K562 (cell line): Measurements from ENCODE around the gene DAB1. TPM values are rescaled to one million over a fixed set of nuclear protein-coding genes. Genes with fewer than 3 reads are reported as not detected.

ENCODE experiments used
- CREM ChIP-seq: IDR thresholded peaks from 2 replicates; pipeline ENCODE4 v1.6.1; 2014; ENCODE audit warnings: antibody characterized with exemption, low read depth
- CTCFL ChIP-seq: IDR thresholded peaks from 2 replicates; pipeline ENCODE4 v1.6.1; 2011; ENCODE audit warnings: borderline replicate concordance, low read depth, mild to moderate bottlenecking, moderate library complexity, low read length; ENCODE audit not compliant: insufficient read depth, poor library complexity, severe bottlenecking
- EGR1 ChIP-seq: fragments of 450-650 bp; conservative IDR thresholded peaks from 2 replicates; pipeline ENCODE4 v1.6.1; 2017; ENCODE audit warnings: mild to moderate bottlenecking
- RAD21 ChIP-seq, 2 experiments: fragments of 250-450 bp in 1 of 2; fragments of 450-650 bp in 1 of 2; sonication (Bioruptor Pico) in 1 of 2; formaldehyde crosslinking in 1 of 2; IDR thresholded peaks in 1 of 2; conservative IDR thresholded peaks in 1 of 2; 2 replicates each; pipeline versions ENCODE4 v1.4.0 to v1.8.0; 2020 to 2022; ENCODE audit warnings: mild to moderate bottlenecking in 2 of 2, moderate library complexity in 1 of 2
- TOE1 ChIP-seq, 2 experiments: fragments of 450-650 bp in 1 of 2; sonication (generic) in 1 of 2; formaldehyde crosslinking in 1 of 2; IDR thresholded peaks; 2 replicates each; pipeline versions ENCODE4 v1.7.1 to v1.8.0; 2016 to 2022; ENCODE audit warnings: borderline replicate concordance in 2 of 2, mild to moderate bottlenecking in 2 of 2, antibody characterized with exemption in 1 of 2, inconsistent platforms in 1 of 2, low read depth in 1 of 2, missing genetic modification reagents in 1 of 2, moderate library complexity in 1 of 2
- TSHZ1 ChIP-seq: fragments of 250-450 bp; sonication (Bioruptor Pico); IDR thresholded peaks from 2 replicates; pipeline ENCODE4 v1.4.0; 2020; ENCODE audit warnings: mild to moderate bottlenecking, moderate library complexity
- ZFP91 ChIP-seq: sonication (generic); formaldehyde crosslinking; IDR thresholded peaks from 2 replicates; pipeline ENCODE4 v1.8.0; 2022; ENCODE audit warnings: mild to moderate bottlenecking, missing genetic modification reagents
- ZKSCAN8 ChIP-seq: fragments of 200-800 bp; sonication (Bioruptor generic); IDR thresholded peaks from 2 replicates; pipeline ENCODE4 v1.6.1; 2016; ENCODE audit warnings: missing genetic modification characterization, missing compliant biosample characterization
- ZNF121 ChIP-seq: sonication (generic); formaldehyde crosslinking; conservative IDR thresholded peaks from 2 replicates; pipeline ENCODE4 v1.8.0; 2022; ENCODE audit warnings: missing genetic modification reagents
- polyA plus RNA-seq, 8 experiments: library from polyadenylated mRNA; depleted of rRNA in 4 of 8; stranded (reverse) in 5 of 8; unstranded in 3 of 8; fragments of >200 nt; fragmentation: Nextera tagmentation in 2 of 8; fragmentation: Illumina TruSeq in 1 of 8; extraction: Ambion mirVana in 2 of 8; extraction: Trizol in 1 of 8; gene quantifications; 2 replicates each; pipeline versions ENCODE4 v1.2.1 to v1.2.3, GENCODE V29; 2011 to 2014; ENCODE audit warnings: inconsistent platforms in 1 of 8, missing spikeins in 1 of 8
- total RNA-seq, 7 experiments: library from RNA; depleted of rRNA in 6 of 7; stranded (reverse); fragments of >200 nt in 6 of 7; fragmentation: Illumina TruSeq in 2 of 7; extraction: Trizol in 2 of 7; gene quantifications; 2 replicates each; pipeline versions ENCODE4 v1.2.1 to v1.2.3, GENCODE V29; 2011 to 2021; ENCODE audit warnings: low replicate concordance in 1 of 7

The DAB1 gene
- total and polyA plus RNA-seq, 9 of the 15 experiments (the other 6 are each of a cell fraction or from before 2014, with no cell fraction given) = not detected

- TF ChIP-seq TSHZ1 (CRISPR knock-in tag) (no peak), EGR1 (no peak), ZKSCAN8 (peak; percentile 79), CTCFL (peak; percentile 2), RAD21 (CRISPR knock-in tag; conservative IDR thresholded peaks at IDR 0.05 in 1 of 2, IDR thresholded peaks at IDR 0.05 in 1 of 2) (peak in 1 of 2 experiments; percentile 29; a peak in 2 of 4 replicates), CREM (no peak), TOE1 (IDR thresholded peaks at IDR 0.05; ENCODE audit: borderline replicate concordance) (no peak), TOE1 (CRISPR knock-in tag; IDR thresholded peaks at IDR 0.05; ENCODE audit: borderline replicate concordance, low read depth) (no peak), ZFP91 (CRISPR knock-in tag) (no peak), ZNF121 (CRISPR knock-in tag) (no peak)
These were observed 191.4 kb downstream of the DAB1 start (continued) for GRCh38 chr1:57232500-57232899.
